NCI-H446 treated with DMSO at 0.1 percent for 48 hours (cell line): ENCODE results near the gene RGS11.

ENCODE experiments used
- DNase-seq: peaks from one replicate; lab custom pipeline; 2025; lab: John Stamatoyannopoulos, UW

Gene RGS11

GRCh38 chr16:296806-297510 lies 21.2 kb upstream of the RGS11 start:
- DNase-seq = no peak

DNA sequence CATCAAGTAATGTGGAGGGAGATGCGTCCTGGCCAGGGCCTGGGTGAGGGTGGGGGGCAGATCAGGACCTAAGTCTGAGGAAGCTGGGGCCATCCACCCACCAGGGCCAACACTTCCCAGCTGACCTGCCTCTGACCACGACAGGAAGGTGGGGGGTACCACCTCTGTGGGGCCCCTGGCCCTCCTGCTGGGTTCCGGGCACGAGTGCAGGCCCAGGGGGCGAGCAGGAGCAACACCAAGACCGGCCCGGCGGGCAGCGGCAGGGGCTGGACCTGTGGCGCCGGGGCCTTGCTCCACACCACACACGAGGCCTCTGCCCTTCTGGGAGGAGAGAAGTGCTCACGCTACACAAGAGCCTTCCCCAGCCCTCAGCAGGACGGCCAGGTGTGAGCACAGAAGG lies 20.5 kb upstream of the RGS11 start:
- DNase-seq = no peak

DNA sequence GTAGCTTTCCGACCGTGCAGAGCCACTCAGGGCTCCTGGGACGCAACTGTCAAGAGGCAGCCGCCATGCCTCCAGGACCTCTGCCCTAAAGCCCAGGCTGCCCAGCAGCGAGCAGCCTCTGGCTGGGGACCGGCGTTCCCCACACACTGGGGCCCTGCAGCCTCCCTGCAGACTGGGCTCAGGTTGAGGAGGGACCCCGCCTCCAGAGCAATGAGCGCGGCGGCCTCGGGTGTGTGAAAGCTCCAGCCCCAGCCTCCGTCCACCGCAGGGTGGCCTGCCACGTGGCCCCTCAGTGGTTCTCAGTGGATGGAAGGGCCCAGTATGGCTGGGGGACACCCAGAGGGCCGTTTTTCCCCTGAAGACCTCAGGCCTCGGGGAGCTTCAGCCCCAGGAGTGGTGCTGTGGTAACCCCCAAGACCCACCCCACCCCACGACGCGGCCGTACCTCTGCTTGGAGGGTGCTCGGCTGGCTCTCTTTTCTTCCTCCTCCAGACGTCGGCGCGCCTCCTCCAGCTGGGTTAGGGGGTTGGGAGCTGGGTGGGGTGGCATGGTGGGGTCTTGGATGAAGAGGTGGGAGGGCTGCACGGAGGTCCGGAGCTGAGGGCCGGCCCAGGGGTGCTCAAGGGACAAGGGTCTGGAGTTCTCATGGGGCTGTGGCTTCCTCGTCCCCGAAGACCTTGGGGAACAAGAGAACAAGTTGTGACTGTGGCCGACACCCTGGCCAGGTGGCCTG lies 17.5 kb upstream of the RGS11 start:
- no peak for DNase-seq

DNA sequence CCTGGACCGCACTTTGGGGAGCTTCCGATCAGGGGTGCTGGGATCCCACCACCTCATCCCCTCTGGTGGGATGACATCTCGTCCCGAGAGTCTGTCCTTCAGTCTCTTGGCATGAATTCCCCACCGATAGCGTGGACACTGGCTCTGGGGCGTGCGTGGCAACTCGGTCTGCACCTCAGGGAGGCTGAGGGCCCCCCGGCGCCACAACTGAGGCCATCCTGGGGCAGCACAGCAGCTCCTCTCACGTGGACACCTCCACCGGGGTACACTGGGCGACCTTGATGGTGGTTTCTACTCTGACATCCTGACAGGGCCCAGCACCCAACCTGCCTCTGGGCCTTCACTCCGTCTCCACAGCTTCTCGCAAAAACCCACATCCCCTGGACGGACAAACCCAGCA lies 15.8 kb upstream of the RGS11 start:
- no peak for DNase-seq

DNA sequence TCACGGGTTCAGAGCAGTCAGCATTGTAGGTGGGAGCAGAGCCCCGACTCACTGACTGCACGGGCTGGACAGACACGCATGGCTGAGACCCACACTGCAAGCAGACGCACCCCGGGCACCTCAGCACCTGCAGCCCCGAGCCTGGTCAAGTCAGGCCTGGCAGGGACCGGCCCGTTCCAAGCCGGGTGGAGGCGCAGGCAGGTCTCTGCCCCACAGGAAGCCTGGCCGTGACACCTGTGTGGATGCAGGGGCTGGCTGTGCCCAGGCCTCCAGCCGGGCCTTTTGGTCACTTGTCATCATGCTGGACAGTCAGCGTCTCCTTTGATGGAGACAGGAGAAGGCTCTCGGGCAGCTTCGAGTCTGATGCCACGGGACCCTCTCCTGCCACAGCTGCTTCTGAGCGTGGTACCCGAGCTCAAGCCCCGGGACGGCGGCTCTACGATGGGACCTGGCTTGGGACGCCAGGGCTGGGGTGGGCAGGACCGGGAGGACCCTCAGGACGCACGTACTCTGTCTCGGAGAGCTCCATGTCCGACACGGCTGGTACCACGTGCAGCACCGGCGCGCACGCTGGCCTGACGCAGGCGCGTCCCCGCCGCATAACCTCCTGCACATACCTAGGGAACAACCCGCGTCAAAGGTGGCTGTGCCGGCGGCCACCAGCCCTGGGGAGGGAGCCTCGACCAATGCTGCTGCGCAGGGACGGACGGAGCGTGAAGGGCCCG lies 15.1 kb upstream of the RGS11 start:
- DNase-seq = no peak

- no peak for DNase-seq
Observed at GRCh38 chr16:290015-290680, 14.4 kb upstream of the RGS11 start.

GRCh38 chr16:289395-289997 lies 13.8 kb upstream of the RGS11 start:
- DNase-seq = no peak

DNA sequence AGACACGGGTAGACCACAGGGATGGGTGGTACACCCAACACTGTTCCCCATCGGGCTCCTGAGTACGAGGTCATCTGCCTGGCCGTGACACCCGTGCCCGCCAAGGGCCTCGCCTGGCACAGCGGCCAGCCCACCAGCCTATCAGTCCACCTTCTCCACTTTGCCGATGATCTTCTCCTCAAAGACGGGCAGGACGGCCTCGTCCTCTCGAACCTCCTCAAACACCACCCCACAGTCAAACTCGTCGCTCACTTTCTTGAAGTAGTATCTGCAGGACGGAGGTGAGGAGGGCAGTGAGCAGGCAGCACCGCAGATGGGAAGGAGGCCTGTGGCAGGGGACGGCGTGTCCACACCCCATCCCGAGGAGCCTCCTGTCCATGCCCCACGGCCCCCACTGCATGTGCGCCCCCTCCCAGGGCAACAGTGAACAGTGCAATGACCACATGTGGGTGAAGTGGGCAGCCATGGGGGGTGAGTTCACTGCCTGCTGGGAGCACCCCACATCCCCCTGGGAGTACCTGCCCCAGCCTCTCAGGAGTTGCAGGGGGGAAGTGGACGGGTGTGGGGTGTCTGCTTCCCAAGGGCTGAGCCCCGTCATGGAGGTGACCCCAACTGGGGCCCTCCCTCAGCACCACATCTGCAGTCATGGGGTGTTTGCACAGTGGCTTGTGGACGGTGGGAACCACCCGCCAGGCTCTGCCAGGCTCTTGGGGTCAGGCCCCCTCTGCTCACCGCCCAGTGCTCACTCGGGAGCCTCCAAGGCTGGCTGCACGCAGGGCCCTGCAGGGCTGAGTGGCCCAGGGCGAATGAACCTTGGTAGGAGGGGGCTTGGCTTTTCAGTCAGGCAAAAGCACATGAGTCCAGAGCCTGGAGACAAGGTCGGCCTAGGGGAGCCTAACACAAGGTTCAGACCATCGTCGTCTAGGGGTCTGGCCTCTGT lies 12.5 kb upstream of the RGS11 start:
- DNase-seq = no peak

DNA sequence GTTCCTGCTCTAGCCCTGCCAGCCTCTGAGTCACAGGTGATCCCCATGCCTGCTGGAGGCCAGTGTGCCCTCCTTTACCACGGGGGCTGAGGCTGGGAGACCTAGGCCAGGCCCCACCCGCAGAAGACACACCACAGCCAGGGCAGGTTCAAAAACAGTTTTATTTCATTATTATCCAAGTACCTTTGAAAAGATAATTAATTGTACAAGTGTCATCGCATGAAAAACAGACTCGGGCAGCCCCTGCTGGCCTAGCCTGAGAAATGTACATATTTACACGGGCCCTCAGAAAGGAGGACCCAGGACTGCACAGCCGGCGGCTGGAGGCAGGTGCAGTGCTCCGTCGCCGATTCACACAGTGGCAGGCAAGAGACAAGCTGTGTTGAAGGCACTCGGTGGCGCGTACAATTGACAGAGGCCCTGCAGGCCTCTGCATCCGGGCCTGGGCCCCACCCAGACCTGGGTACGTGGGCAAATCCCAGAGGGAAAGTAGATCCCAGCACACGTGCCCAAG lies 11.6 kb upstream of the RGS11 start:
- DNase-seq = no peak

DNA sequence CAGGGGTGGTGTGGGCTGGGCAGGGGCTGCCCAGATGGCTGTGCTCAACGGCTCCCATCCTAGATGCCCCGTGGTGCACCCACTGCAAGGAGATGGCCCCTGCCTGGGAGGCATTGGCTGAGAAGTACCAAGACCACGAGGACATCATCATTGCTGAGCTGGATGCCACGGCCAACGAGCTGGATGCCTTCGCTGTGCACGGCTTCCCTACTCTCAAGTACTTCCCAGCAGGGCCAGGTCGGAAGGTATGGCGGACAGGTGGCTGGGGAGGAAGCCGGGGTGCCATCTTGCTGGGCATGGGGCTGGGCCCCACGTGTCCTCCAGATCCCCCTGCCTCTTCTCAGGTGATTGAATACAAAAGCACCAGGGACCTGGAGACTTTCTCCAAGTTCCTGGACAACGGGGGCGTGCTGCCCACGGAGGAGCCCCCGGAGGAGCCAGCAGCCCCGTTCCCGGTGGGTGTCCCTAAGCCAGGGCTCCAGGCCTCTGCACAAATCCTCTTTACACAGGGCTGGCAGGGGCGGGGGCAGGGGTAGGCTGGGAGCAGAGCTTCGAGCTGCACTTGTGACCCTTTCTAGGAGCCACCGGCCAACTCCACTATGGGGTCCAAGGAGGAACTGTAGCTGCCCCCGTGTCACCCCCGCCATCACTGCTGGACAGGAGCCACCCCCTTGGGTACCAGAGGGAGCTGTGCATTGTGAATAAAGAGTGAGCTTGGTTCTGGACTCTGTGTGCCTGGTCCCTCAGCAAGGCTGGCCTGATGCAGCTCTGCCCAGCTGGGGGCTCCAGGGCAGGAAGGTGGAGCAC lies 10.9 kb upstream of the RGS11 start:
- DNase-seq = no peak

DNA sequence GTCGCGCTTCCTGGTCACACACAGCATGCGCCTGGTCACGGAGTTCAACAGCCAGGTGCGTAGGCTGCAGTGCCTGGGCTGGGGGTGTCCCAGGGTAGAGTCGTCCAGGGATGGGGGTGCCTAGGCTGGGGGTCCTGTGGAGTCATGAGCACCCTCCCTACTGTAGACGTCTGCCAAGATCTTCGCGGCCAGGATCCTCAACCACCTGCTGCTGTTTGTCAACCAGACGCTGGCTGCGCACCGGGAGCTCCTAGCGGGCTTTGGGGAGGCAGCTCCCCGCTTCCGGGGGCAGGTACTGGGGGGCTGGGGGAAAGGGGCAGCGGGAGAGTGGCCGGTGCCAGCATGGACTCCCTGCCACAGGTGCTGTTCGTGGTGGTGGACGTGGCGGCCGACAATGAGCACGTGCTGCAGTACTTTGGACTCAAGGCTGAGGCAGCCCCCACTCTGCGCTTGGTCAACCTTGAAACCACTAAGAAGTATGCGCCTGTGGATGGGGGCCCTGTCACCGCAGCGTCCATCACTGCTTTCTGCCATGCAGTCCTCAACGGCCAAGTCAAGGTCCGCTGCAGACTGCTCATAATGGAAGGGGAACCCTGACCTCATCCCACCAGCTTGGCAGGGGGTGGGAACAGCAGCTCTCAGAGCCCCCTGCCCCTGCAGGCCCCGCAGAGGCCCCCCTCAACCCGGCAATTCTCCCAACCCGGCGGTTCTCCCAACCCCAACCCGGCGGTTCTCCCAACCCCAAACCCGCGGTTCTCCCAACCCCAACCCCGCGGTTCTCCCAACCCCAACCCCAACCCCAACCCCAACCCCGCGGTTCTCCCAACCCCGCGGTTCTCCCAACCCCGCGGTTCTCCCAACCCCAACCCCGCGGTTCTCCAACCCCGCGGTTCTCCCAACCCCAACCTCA lies 9.7 kb upstream of the RGS11 start:
- DNase-seq = no peak

- no peak for DNase-seq
Observed at GRCh38 chr16:284204-285120, 8.7 kb upstream of the RGS11 start.

GRCh38 chr16:283033-283805 lies 7.5 kb upstream of the RGS11 start, which contains the start of gene PDIA2:
Gene PDIA2, plus strand, starts transcription at chr16:283164. Its CDS starts 6 bp downstream, at chr16:283170.
- no peak for DNase-seq

GRCh38 chr16:282491-282890 lies 6.7 kb upstream of the RGS11 start:
- DNase-seq = no peak

DNA sequence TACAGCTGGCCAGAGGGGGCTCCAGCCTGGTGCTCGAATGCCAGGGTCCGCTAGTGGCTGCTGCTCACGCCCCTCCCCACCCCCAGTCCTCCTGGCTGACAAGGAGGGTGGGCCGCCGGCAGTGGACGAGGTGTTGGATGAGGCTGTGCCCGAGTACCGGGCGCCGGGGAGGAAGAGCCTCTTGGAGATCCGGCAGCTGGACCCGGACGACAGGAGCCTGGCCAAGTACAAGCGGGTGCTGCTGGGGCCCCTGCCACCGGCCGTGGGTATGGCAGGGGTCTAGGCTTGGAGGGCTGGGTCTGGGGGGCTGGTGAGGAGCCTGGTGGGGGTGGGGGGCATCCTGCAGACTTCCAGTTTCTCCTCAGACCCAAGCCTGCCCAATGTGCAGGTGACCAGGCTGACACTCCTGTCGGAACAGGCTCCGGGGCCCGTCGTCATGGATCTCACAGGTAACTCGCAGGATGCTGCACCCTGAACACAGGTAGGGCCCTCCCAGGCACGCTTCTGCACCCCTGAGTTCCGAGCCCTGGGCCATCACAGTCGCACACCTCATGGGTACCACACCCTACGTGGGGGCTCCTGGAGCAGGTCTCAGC lies 6.0 kb upstream of the RGS11 start:
- DNase-seq = no peak

- DNase-seq = no peak
Observed at GRCh38 chr16:280991-281659, 5.4 kb upstream of the RGS11 start.
